ENCODE results near the gene CDC34. TPM values are rescaled to one million over a fixed set of nuclear protein-coding genes. Genes with fewer than 3 reads are reported as not detected.

The CDC34 gene
- total RNA-seq, 1 donor from 2014 or later, result 40.0 TPM

GRCh38 chr19:498977-499623 is 32.5 kb upstream of the CDC34 start:
- no peak overlapping the region for H3K4me3 ChIP-seq
- peaks cover 36% of the 10 kb centered on the region for H3K27me3 ChIP-seq (ENCODE audit: low read depth)
- intact Hi-C loops (cut with DNase I), result no loop called here
- no peaks in the 10 kb centered on the region for H3K9me3 ChIP-seq
- TF ChIP-seq, protein P1, sequence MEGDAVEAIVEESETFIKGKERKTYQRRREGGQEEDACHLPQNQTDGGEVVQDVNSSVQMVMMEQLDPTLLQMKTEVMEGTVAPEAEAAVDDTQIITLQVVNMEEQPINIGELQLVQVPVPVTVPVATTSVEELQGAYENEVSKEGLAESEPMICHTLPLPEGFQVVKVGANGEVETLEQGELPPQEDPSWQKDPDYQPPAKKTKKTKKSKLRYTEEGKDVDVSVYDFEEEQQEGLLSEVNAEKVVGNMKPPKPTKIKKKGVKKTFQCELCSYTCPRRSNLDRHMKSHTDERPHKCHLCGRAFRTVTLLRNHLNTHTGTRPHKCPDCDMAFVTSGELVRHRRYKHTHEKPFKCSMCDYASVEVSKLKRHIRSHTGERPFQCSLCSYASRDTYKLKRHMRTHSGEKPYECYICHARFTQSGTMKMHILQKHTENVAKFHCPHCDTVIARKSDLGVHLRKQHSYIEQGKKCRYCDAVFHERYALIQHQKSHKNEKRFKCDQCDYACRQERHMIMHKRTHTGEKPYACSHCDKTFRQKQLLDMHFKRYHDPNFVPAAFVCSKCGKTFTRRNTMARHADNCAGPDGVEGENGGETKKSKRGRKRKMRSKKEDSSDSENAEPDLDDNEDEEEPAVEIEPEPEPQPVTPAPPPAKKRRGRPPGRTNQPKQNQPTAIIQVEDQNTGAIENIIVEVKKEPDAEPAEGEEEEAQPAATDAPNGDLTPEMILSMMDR (IDR thresholded peaks at IDR 0.05), result no peak
- DNase-seq (no peak), ATAC-seq (no peak)
- H3K36me3 ChIP-seq, result no peaks in the 10 kb centered on the region
- no peak overlapping the region for H3K27ac ChIP-seq
- H3K4me1 ChIP-seq, result no peaks in the 10 kb centered on the region

GRCh38 chr19:501646-502045 is 29.9 kb upstream of the CDC34 start:
- no peak for ATAC-seq
- Histone ChIP-seq H3K27ac (no peak overlapping the region), H3K4me1 (peaks cover 8% of the 10 kb centered on the region), H3K36me3 (no peaks in the 10 kb centered on the region), H3K4me3 (no peak overlapping the region), H3K9me3 (no peaks in the 10 kb centered on the region), H3K27me3 (ENCODE audit: low read depth) (peaks cover 22% of the 10 kb centered on the region)
- DNase-seq, result no peak
- intact Hi-C loops (cut with DNase I), result no loop called here
- TF ChIP-seq, protein P1 (IDR thresholded peaks at IDR 0.05), result no peak

GRCh38 chr19:504616-505015 is 26.9 kb upstream of the CDC34 start:
- intact Hi-C loops (cut with DNase I), result no loop called here
- TF ChIP-seq, protein P1 (IDR thresholded peaks at IDR 0.05), result no peak
- peaks cover 4% of the 10 kb centered on the region for H3K36me3 ChIP-seq
- no peaks in the 10 kb centered on the region for H3K9me3 ChIP-seq
- ATAC-seq, result no peak
- no peaks in the 10 kb centered on the region for H3K27me3 ChIP-seq (ENCODE audit: low read depth)
- peak; percentile 50 for DNase-seq
- no peak overlapping the region for H3K4me3 ChIP-seq
- peaks cover 21% of the 10 kb centered on the region for H3K4me1 ChIP-seq
- no peak overlapping the region for H3K27ac ChIP-seq

GRCh38 chr19:506404-507285 is 24.9 kb upstream of the CDC34 start:
- peak overlapping the region; percentile 100 for H3K4me3 ChIP-seq
- TF ChIP-seq, protein P1 (IDR thresholded peaks at IDR 0.05), result peak; percentile 95
- peak overlapping the region; percentile 97 for H3K27ac ChIP-seq
- DNase-seq (peak; percentile 98), ATAC-seq (peak; percentile 93)
- peaks cover 36% of the 10 kb centered on the region for H3K4me1 ChIP-seq
- H3K9me3 ChIP-seq, result no peaks in the 10 kb centered on the region
- peaks cover 5% of the 10 kb centered on the region for H3K36me3 ChIP-seq
- intact Hi-C loops (cut with DNase I), result no loop called here
- H3K27me3 ChIP-seq (ENCODE audit: low read depth), result no peaks in the 10 kb centered on the region

DNA sequence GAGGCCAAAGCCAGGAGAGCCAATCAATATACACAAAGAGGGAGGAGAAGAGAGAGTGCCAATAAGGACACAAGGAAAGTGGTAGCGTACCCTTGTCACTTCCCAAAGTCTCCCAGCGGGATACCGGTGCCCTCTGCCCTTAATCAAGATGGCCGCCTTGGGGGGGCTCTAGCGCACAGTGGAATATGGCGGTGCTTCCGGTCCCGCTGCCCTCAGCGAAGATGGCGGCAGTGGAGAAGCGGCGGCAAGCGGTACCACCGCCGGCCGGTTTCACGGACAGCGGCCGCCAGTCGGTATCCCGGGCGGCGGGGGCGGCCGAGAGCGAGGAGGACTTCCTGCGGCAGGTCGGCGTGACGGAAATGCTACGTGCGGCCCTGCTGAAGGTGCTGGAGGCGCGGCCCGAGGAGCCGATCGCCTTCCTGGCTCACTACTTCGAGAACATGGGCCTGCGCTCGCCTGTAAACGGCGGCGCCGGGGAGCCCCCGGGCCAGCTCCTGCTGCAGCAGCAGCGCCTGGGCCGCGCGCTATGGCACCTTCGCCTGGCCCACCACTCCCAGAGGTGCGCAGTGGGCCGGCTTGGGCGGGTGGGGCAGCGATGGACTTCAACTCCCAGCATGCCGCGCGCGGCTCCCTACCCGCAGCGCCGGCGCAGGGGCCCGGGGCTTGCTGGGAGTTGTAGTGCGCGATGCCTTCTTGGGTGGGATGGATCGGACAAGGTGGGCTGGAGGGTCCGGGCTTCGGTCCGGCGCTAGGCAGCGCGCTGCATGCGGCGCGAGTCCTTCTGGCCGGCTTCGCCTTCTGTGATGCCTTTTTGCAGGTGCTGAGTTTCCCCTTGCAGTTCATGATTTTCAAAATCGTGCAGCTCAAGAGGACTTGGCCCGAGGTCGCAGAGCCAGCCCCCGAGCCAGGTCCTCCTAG is 24.0 kb upstream of the CDC34 start, which contains the start of gene TPGS1:
Gene TPGS1 (plus strand): TSS at position 212 of the 918 bp plus-strand sequence. CDS start 10 bp downstream, at position 222.
- peaks cover 42% of the 10 kb centered on the region for H3K4me1 ChIP-seq
- H3K27me3 ChIP-seq (ENCODE audit: low read depth), result no peaks in the 10 kb centered on the region
- H3K4me3 ChIP-seq, result peak within 1 kb of the TSS; percentile 100
- TF ChIP-seq, protein P1 (IDR thresholded peaks at IDR 0.05), result no peak
- peak; percentile 94 to 95 for ATAC-seq
- H3K27ac ChIP-seq, result peak within 1 kb of the TSS; percentile 97
- peak; percentile 95 for DNase-seq
- H3K9me3 ChIP-seq, result no peaks in the 10 kb centered on the region
- intact Hi-C loops (cut with DNase I), result no loop called here
- H3K36me3 ChIP-seq, result peaks cover 5% of the 10 kb centered on the region

Measured in lower lobe of right lung (tissue), 2 donors.